NCI-H345 treated with DMSO at 0.1 percent for 48 hours (cell line): Measurements from ENCODE around the gene NOVA2.
A peak's percentile ranks its signal among the peaks of the same experiment; 100 is the strongest.

Source experiments
- DNase-seq: peaks from one replicate; lab custom pipeline; 2025; ENCODE audit not compliant: unreplicated experiment; lab: John Stamatoyannopoulos, UW

Gene NOVA2

DNA sequence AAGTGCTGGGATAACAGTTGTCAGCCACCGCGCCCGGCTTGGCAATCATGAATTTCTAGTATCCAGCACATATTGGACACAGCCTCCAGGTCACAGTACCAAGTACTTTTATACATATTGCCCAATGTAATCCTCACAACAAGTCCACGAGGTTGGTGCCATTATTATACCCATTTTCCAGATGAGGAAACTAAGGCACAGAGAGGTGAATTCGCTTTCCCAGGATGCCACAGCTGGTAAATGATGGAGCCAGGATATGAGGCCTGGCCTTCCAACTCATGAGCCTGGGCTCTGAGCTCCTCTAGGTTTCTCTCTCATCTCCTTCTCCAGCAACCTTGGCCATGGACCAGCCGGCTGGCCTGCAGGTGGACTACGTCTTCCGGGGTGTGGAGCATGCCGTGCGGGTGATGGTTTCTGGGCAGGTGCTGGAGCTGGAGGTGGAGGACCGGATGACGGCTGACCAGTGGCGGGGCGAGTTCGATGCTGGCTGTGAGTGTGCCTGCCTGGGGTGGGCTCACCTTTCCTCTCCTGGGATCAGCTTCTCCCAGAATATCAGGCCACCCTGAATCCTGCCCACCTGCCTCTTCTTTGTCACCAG is 29.1 kb upstream of the NOVA2 start:
- no peak for DNase-seq

GRCh38 chr19:46000491-46001246 is 27.0 kb upstream of the NOVA2 start:
- DNase-seq: peak; percentile 30

DNA sequence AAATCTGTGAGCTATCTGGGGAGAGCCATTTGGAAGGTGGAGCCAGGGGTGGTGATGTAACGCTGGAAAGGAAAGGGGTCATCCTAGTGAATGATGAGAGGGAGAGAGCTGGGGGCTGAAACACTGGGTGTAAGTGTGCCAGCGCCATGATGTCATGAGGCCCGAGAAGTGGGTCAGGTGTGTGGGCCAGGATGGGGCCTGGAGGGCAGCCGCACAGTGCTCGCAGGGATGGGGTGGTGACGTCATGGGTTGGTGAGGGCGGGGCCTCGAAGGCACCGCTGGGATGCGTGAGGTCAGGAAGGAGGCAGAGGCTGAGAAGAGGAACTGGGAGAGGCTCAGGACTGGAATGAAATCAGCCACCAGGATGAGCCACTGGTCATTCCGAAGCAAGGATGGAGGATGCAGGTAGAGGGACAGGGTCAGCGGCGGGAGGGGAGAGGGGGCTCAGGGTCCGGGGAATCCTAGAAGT is 26.0 kb upstream of the NOVA2 start:
- no peak for DNase-seq

- no peak for DNase-seq
These were observed 25.2 kb upstream of the NOVA2 start for GRCh38 chr19:45998834-45999233.

- no peak for DNase-seq
These were observed 23.3 kb upstream of the NOVA2 start for GRCh38 chr19:45996933-45997332.

- no peak for DNase-seq
These were observed 22.2 kb upstream of the NOVA2 start for GRCh38 chr19:45995715-45996385.

GRCh38 chr19:45994998-45995714 is 21.5 kb upstream of the NOVA2 start, which contains the start of gene CCDC61:
TSS of gene CCDC61 (plus strand) at chr19:45995467. CDS start at chr19:46003019, 7,552 bp downstream.
- peak; percentile 96 for DNase-seq

- no peak for DNase-seq
These were observed 20.9 kb upstream of the NOVA2 start for GRCh38 chr19:45994456-45994997.

GRCh38 chr19:45990113-45990728 is 16.6 kb upstream of the NOVA2 start:
- DNase-seq: no peak

DNA sequence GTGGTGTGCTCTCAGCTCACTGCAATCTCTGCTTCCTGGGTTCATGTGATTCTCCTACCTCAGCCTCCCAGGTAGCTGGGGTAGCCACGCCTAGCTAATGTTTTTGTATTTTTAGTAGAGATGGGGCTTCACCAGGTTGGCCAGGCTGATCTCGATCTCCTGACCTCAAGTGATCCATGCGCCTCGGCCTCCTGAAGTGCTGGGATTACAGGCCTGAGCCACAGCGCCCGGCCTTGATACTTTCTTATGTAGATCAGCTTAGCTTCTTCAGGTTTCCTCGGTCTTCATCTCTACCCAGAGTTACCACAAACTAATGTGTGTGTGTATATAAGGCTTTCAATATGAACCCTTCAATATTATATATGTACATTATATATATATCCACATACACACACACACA is 11.7 kb upstream of the NOVA2 start:
- no peak for DNase-seq

DNA sequence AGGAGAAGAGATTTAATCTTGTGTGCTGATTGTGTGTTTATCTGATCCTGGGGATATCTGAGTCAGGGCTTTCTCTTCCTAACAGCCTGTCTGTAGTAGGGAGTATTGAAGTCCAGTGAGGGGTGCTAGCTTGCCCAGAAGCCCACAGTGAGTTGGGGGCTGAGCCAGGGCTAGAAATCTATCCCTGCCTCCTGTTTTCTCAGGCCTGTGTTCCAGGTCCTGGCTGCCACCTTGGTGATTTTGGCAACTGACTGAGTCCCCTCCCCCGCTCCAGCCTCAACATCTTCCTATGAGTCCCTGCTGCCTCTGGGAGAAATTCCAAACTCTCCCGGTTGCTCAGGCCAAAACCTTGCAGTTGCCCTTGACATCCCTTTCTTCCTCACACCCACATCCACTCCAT is 7.7 kb upstream of the NOVA2 start:
- no peak for DNase-seq

GRCh38 chr19:45978156-45978555 is 4.5 kb upstream of the NOVA2 start:
- no peak for DNase-seq

DNA sequence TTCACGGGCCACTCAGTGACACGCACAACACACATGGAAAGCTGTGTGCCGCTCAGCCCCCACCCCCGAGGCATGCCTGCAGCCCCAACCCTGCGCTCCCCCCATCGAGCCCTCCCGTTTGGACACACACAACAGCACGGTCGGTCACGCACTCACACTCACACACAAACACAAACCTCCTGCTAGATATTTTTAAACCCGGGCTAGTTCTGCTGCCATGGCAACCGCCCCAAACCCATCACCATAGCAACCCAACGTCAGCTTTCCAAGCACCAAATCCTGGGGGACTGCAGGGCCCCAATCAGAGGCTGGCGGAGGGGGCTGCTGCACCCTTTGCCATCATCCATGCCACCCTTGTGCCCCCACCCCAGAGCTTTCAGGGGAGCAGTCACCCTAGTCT is 2.5 kb upstream of the NOVA2 start:
- no peak for DNase-seq

DNA sequence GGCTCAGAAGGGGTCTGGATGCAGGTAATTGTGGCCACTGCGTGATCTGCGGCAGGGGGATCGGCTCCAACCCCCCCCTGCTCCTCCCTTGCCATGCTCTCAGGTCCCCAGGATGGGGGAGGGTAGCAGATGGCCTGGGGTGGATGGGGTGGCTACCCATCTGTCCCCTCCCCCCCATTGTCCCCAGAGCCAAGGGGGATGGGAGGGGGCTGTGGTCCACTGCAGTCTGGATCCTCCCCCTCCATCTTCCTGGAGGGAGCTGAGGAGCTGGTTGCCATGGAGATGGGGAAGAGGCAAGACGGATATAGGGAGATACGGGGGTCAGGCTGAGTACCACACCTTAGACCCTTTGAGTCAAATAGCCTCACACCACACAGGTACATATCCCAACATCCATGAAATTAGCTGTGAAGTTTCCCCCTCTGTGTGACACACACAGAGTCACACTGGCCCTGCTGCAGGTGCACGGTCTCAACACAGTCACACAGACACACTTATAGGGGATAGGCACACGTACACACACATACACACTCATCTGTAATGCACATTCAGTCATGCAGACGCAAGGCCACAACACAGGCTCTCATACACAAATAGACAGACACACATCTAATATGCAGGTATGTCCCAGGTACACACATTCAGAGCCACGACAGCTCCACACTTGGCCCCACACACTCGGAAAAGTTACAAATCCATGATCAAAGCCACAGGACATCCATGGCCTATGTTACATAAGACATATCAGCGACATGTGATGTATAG is 1.8 kb upstream of the NOVA2 start:
- DNase-seq: no peak

GRCh38 chr19:45972947-45973540 is 621 bp downstream of the NOVA2 start:
- no peak for DNase-seq

- DNase-seq: no peak
These were observed 1.4 kb downstream of the NOVA2 start for GRCh38 chr19:45972081-45972946.

- DNase-seq: no peak
These were observed 2.3 kb downstream of the NOVA2 start for GRCh38 chr19:45971260-45971902.

GRCh38 chr19:45969676-45970075 is 4.0 kb downstream of the NOVA2 start:
- no peak for DNase-seq
